ENCODE results near the gene HES2.

GRCh38 chr1:6384962-6385361 lies 34.8 kb downstream of the HES2 start:
- TF ChIP-seq, protein P1, sequence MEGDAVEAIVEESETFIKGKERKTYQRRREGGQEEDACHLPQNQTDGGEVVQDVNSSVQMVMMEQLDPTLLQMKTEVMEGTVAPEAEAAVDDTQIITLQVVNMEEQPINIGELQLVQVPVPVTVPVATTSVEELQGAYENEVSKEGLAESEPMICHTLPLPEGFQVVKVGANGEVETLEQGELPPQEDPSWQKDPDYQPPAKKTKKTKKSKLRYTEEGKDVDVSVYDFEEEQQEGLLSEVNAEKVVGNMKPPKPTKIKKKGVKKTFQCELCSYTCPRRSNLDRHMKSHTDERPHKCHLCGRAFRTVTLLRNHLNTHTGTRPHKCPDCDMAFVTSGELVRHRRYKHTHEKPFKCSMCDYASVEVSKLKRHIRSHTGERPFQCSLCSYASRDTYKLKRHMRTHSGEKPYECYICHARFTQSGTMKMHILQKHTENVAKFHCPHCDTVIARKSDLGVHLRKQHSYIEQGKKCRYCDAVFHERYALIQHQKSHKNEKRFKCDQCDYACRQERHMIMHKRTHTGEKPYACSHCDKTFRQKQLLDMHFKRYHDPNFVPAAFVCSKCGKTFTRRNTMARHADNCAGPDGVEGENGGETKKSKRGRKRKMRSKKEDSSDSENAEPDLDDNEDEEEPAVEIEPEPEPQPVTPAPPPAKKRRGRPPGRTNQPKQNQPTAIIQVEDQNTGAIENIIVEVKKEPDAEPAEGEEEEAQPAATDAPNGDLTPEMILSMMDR (IDR thresholded peaks at IDR 0.05; ENCODE audit: poor library complexity) = no peak
- TF ChIP-seq EZH2 (IDR thresholded peaks at IDR 0.05; ENCODE audit: borderline replicate concordance) = no peak
